PFSK-1 (cell line): ENCODE results near the gene ARHGEF12.

Experiments
- FOXP2 ChIP-seq: optimal IDR thresholded peaks from 2 replicates; pipeline ENCODE3; 2011; ENCODE audit warnings: borderline replicate concordance, control low read depth, inconsistent platforms; ENCODE audit not compliant: insufficient read depth; ENCODE audit errors: extremely low read length, extremely low read depth
- POLR2AphosphoS5 ChIP-seq: IDR thresholded peaks from 2 replicates; pipeline ENCODE4 v1.6.1; 2012; ENCODE audit warnings: low read depth, mild to moderate bottlenecking, control low read depth, low read length, moderate library complexity
- REST ChIP-seq, 2 experiments: IDR thresholded peaks; 2 replicates each; pipeline versions ENCODE4 v1.6.1 to v1.8.0; 2011 to 2012; ENCODE audit warnings: low read depth in 2 of 2, low read length in 2 of 2, control low read depth in 1 of 2, inconsistent platforms in 1 of 2, mild to moderate bottlenecking in 1 of 2, moderate library complexity in 1 of 2; ENCODE audit not compliant: insufficient read depth in 1 of 2
- SIN3A ChIP-seq: IDR thresholded peaks from 2 replicates; pipeline ENCODE4 v1.6.1; 2012; ENCODE audit warnings: mild to moderate bottlenecking, low read length, moderate library complexity, borderline replicate concordance; ENCODE audit not compliant: insufficient read depth
- TAF1 ChIP-seq: IDR thresholded peaks from 2 replicates; pipeline ENCODE4 v1.6.1; 2012; ENCODE audit warnings: low read length, control low read depth, borderline replicate concordance; ENCODE audit not compliant: insufficient read depth

GRCh38 chr11:120410622-120411380, 74.6 kb downstream of the ARHGEF12 start:
- no peak for TF ChIP-seq SIN3A
- TF ChIP-seq REST (IDR thresholded peaks at IDR 0.05; ENCODE audit: insufficient read depth in 1 of 2, low read depth in 2 of 2, low read length in 2 of 2) = no peak
- no peak for TF ChIP-seq POLR2AphosphoS5
- no peak for TF ChIP-seq TAF1
- TF ChIP-seq FOXP2 = no peak
